ENCODE measurements around the gene GSTM3.

Gene GSTM3

GRCh38 chr1:109740615-109741373 is at the start of gene GSTM3:
Gene GSTM3, minus strand, starts transcription at chr1:109741038. Its CDS starts 751 bp downstream, at chr1:109740287.
- TF ChIP-seq CTCF (IDR thresholded peaks at IDR 0.05; ENCODE audit: low read depth, low read length): no peak
- H3K4me3 ChIP-seq (ENCODE audit: low read depth, low read length): peak within 1 kb of the TSS; percentile 76

GRCh38 chr1:109790329-109790728 is 49.5 kb upstream of the GSTM3 start:
- no peak overlapping the region for H3K4me3 ChIP-seq (ENCODE audit: low read depth, low read length)
- TF ChIP-seq CTCF (IDR thresholded peaks at IDR 0.05; ENCODE audit: low read depth, low read length): no peak

- no peak for TF ChIP-seq CTCF (IDR thresholded peaks at IDR 0.05; ENCODE audit: low read depth, low read length)
- no peak overlapping the region for H3K4me3 ChIP-seq (ENCODE audit: low read depth, low read length)
Observed at GRCh38 chr1:109789551-109790180, 48.8 kb upstream of the GSTM3 start.

- peak; percentile 47 for TF ChIP-seq CTCF (IDR thresholded peaks at IDR 0.05; ENCODE audit: low read depth, low read length)
- no peak overlapping the region for H3K4me3 ChIP-seq (ENCODE audit: low read depth, low read length)
Observed at GRCh38 chr1:109788695-109789521, 48.1 kb upstream of the GSTM3 start.

- TF ChIP-seq CTCF (IDR thresholded peaks at IDR 0.05; ENCODE audit: low read depth, low read length): no peak
Observed at GRCh38 chr1:109787845-109788601, 47.2 kb upstream of the GSTM3 start.

GRCh38 chr1:109787211-109787844 is 46.5 kb upstream of the GSTM3 start:
- H3K4me3 ChIP-seq (ENCODE audit: low read depth, low read length): no peak overlapping the region
- no peak for TF ChIP-seq CTCF (IDR thresholded peaks at IDR 0.05; ENCODE audit: low read depth, low read length)

More at GRCh38 chr1:109787845-109788601, 47.2 kb upstream of the GSTM3 start:
- no peak overlapping the region for H3K4me3 ChIP-seq (ENCODE audit: low read depth, low read length)

Measured in WI38 (cell line).